IMR-90 (cell line): Measurements from ENCODE around the gene AKAP6. TPM values are rescaled to one million over a fixed set of nuclear protein-coding genes. Genes with fewer than 3 reads are reported as not detected.

Experiments used
- ATAC-seq: fragments of 200-7000 bp; cut with Tn5 transposase; 2 replicates; pipeline ENCODE4 v1.9.1; 2020; ENCODE audit warnings: low read depth, mild to moderate bottlenecking, moderate library complexity
- BruUV-seq: library from RNA; stranded (reverse); fragments of 400-500 nt; replicated peaks from 2 replicates; lab custom pipeline; 2021; lab: Mats Ljungman, UMichigan
- CTCF ChIA-PET: fragments of 300-600 bp; formaldehyde crosslinking; extraction: SDS; loops from one replicate; lab custom pipeline; 2021; ENCODE audit warnings: antibody characterized with exemption; lab: Yijun Ruan, JAX
- POLR2A ChIA-PET: fragments of 300-600 bp; sonication (Branson Sonifier 250); formaldehyde crosslinking; loops from one replicate; lab custom pipeline; 2022; ENCODE audit warnings: antibody characterized with exemption; ENCODE audit not compliant: unreplicated experiment; lab: Charles Lee
- DNase-seq: peaks from one replicate; pipeline ENCODE4 v3.0.0; 2013
- H2AFZ ChIP-seq: replicated peaks from 2 replicates; pipeline ENCODE3; 2013; ENCODE audit warnings: low read length, mild to moderate bottlenecking; ENCODE audit not compliant: poor library complexity
- H2AK5ac ChIP-seq: 2 replicates; pipeline ENCODE4 v1.6.1; 2013; ENCODE audit warnings: low read depth, low read length, inconsistent platforms
- H2AK9ac ChIP-seq: replicated peaks from 2 replicates; pipeline ENCODE3; 2013; ENCODE audit warnings: mild to moderate bottlenecking, low read depth, low read length, moderate library complexity; ENCODE audit not compliant: poor library complexity
- H2BK120ac ChIP-seq: 2 replicates; pipeline ENCODE4 v1.6.1; 2013; ENCODE audit warnings: low read depth, low read length, inconsistent platforms
- H2BK15ac ChIP-seq: 3 replicates; pipeline ENCODE4 v1.6.1; 2013; ENCODE audit warnings: low read depth, low read length, inconsistent platforms
- H2BK20ac ChIP-seq: 2 replicates; pipeline ENCODE4 v1.6.1; 2013; ENCODE audit warnings: low read depth, mild to moderate bottlenecking, inconsistent platforms, low read length, moderate library complexity
- H2BK5ac ChIP-seq: 2 replicates; pipeline ENCODE4 v1.6.1; 2013; ENCODE audit warnings: mild to moderate bottlenecking, low read depth, low read length, inconsistent platforms; ENCODE audit not compliant: poor library complexity, severe bottlenecking
- H3K14ac ChIP-seq: replicated peaks from 2 replicates; pipeline ENCODE4 v1.6.1; 2013; ENCODE audit warnings: low read depth, low read length, inconsistent platforms
- H3K18ac ChIP-seq: 2 replicates; pipeline ENCODE4 v1.6.1; 2013; ENCODE audit warnings: low read depth, low read length, control low read depth
- H3K23ac ChIP-seq: 2 replicates; pipeline ENCODE4 v1.6.1; 2013; ENCODE audit warnings: low read depth, low read length, inconsistent platforms
- H3K27ac ChIP-seq: 2 replicates; pipeline ENCODE4 v1.5.1; 2013; ENCODE audit warnings: mild to moderate bottlenecking, control low read depth, low read length; ENCODE audit not compliant: insufficient read depth
- H3K27me3 ChIP-seq: 2 replicates; pipeline ENCODE4 v1.6.1; 2013; ENCODE audit warnings: low read length; ENCODE audit not compliant: control insufficient read depth, insufficient read depth
- H3K36me3 ChIP-seq: 2 replicates; pipeline ENCODE4 v1.6.1; 2013; ENCODE audit warnings: low read length, mixed read lengths; ENCODE audit not compliant: control insufficient read depth, insufficient read depth
- H3K4ac ChIP-seq: 2 replicates; pipeline ENCODE4 v1.6.1; 2013; ENCODE audit warnings: low read depth, low read length, inconsistent platforms
- H3K4me1 ChIP-seq: 2 replicates; pipeline ENCODE4 v1.6.1; 2013; ENCODE audit warnings: low read length, mixed read lengths; ENCODE audit not compliant: control insufficient read depth, insufficient read depth
- H3K4me2 ChIP-seq: 2 replicates; pipeline ENCODE4 v1.6.1; 2013; ENCODE audit warnings: low read depth, mild to moderate bottlenecking, control low read depth, low read length, moderate library complexity
- H3K4me3 ChIP-seq: 2 replicates; pipeline ENCODE4 v1.5.1; 2013; ENCODE audit warnings: low read depth, mild to moderate bottlenecking, control low read depth, low read length, moderate library complexity; ENCODE audit not compliant: insufficient read depth
- H3K56ac ChIP-seq: 2 replicates; pipeline ENCODE4 v1.6.1; 2013; ENCODE audit warnings: low read length, inconsistent platforms; ENCODE audit not compliant: insufficient read depth; ENCODE audit errors: extremely low read depth
- H3K79me1 ChIP-seq, 2 experiments: 2 replicates each; pipeline ENCODE4 v1.6.1; 2013; ENCODE audit warnings: low read length in 2 of 2, inconsistent platforms in 1 of 2, low read depth in 1 of 2
- H3K9ac ChIP-seq: 2 replicates; pipeline ENCODE4 v1.6.1; 2013; ENCODE audit warnings: low read depth, low read length, control low read depth
- H3K9me1 ChIP-seq: 2 replicates; pipeline ENCODE4 v1.6.1; 2013; ENCODE audit warnings: low read length, inconsistent platforms; ENCODE audit not compliant: insufficient read depth
- H3K9me3 ChIP-seq: 2 replicates; pipeline ENCODE4 v1.6.1; 2013; ENCODE audit warnings: low read length; ENCODE audit not compliant: control insufficient read depth, insufficient read depth
- H4K20me1 ChIP-seq: 2 replicates; pipeline ENCODE4 v1.6.1; 2013; ENCODE audit warnings: low read length, inconsistent platforms; ENCODE audit not compliant: insufficient read depth
- H4K5ac ChIP-seq: 2 replicates; pipeline ENCODE4 v1.6.1; 2013; ENCODE audit warnings: mild to moderate bottlenecking, low read depth, low read length, control low read depth
- H4K8ac ChIP-seq, 2 experiments: 2 replicates each; pipeline ENCODE4 v1.6.1; 2013; ENCODE audit warnings: low read depth in 2 of 2, low read length in 2 of 2, control low read depth in 1 of 2, inconsistent platforms in 1 of 2
- H4K91ac ChIP-seq: 2 replicates; pipeline ENCODE4 v1.6.1; 2013; ENCODE audit warnings: low read depth, low read length, inconsistent platforms; ENCODE audit not compliant: insufficient read depth
- BHLHE40 ChIP-seq: fragments of 150-350 bp; IDR thresholded peaks from 2 replicates; pipeline ENCODE4 v1.6.1; 2016; ENCODE audit warnings: mild to moderate bottlenecking, low read depth, low read length
- CEBPB ChIP-seq: IDR thresholded peaks from 2 replicates; pipeline ENCODE4 v1.6.1; 2012; ENCODE audit warnings: low read depth, low read length, improper control_type of control experiment
- CHD1 ChIP-seq: IDR thresholded peaks from 2 replicates; pipeline ENCODE4 v1.6.1; 2012; ENCODE audit warnings: low read depth, low read length, improper control_type of control experiment
- FOS ChIP-seq: fragments of 150-350 bp; IDR thresholded peaks from 2 replicates; pipeline ENCODE4 v1.6.1; 2016; ENCODE audit warnings: low read depth, low read length
- MAFK ChIP-seq: IDR thresholded peaks from 2 replicates; pipeline ENCODE4 v1.6.1; 2012; ENCODE audit warnings: low read depth, low read length, improper control_type of control experiment
- MAZ ChIP-seq: IDR thresholded peaks from 2 replicates; pipeline ENCODE4 v1.6.1; 2012; ENCODE audit warnings: low read depth, mild to moderate bottlenecking, low read length, improper control_type of control experiment, moderate library complexity, borderline replicate concordance
- MXI1 ChIP-seq: IDR thresholded peaks from 2 replicates; pipeline ENCODE4 v1.6.1; 2012; ENCODE audit warnings: low read depth, mild to moderate bottlenecking, low read length, moderate library complexity, borderline replicate concordance
- NFE2L2 ChIP-seq: fragments of 150-350 bp; IDR thresholded peaks from 2 replicates; pipeline ENCODE4 v1.6.1; 2016; ENCODE audit warnings: low read depth, mild to moderate bottlenecking, low read length
- RAD21 ChIP-seq: IDR thresholded peaks from 2 replicates; pipeline ENCODE4 v1.6.1; 2012; ENCODE audit warnings: low read length, improper control_type of control experiment
- RCOR1 ChIP-seq: IDR thresholded peaks from 2 replicates; pipeline ENCODE4 v1.6.1; 2012; ENCODE audit warnings: mild to moderate bottlenecking, low read length, improper control_type of control experiment; ENCODE audit not compliant: insufficient replicate concordance
- RFX5 ChIP-seq: IDR thresholded peaks from 2 replicates; pipeline ENCODE4 v1.8.0; 2012; ENCODE audit warnings: low read depth, mild to moderate bottlenecking, low read length, moderate library complexity
- SMC3 ChIP-seq: fragments of 150-350 bp; IDR thresholded peaks from 2 replicates; pipeline ENCODE4 v1.6.1; 2016; ENCODE audit warnings: low read depth, mild to moderate bottlenecking, antibody characterized with exemption, low read length, moderate library complexity
- WGBS, 2 experiments: methylation state at CpG; one replicate each; pipeline versions ENCODE4 v1.1.5 to v1.1.7; 2013; ENCODE audit warnings: missing lambda C conversion rate in 2 of 2; ENCODE audit not compliant: insufficient read length in 1 of 2; ENCODE audit errors: extremely low coverage in 2 of 2; 5-methylcytosine and 5-hydroxymethylcytosine counted together
- dilution Hi-C: fragments of 300-500 bp; cut with HindIII; formaldehyde crosslinking; loops from one replicate; pipeline ENCODE4 v1.14.3; 2018; ENCODE audit warnings: low sequenced_read_pairs; ENCODE audit not compliant: unreplicated experiment
- in situ Hi-C: fragments of 300-500 bp; cut with MboI; formaldehyde crosslinking; loops from 3 replicates; pipeline ENCODE4 v1.14.3; 2019; ENCODE audit warnings: low sequenced_read_pairs, inconsistent platforms, mixed read lengths
- intact Hi-C: fragments of 100-400 bp; cut with micrococcal nuclease; formaldehyde crosslinking; loops from 2 replicates; pipeline ENCODE4 v1.10.0; 2022
- polyA plus RNA-seq, 3 experiments: library from polyadenylated mRNA; depleted of rRNA; stranded (reverse); fragments of >200 nt; gene quantifications; 2 replicates each; pipeline ENCODE4 v1.2.3, GENCODE V29; 2012; ENCODE audit warnings: low replicate concordance in 1 of 3
- total RNA-seq: library from RNA; depleted of rRNA; stranded (reverse); fragments of >200 nt; gene quantifications from 2 replicates; pipeline ENCODE4 v1.2.3, GENCODE V29; 2012
- TF ChIP-seq, protein P1 (sequence below): fragments of 150-350 bp; IDR thresholded peaks from 2 replicates; pipeline ENCODE4 v1.6.1; 2017; ENCODE audit warnings: mild to moderate bottlenecking, antibody characterized with exemption, low read length, low read depth
- TF ChIP-seq, protein P2 (sequence below): conservative IDR thresholded peaks from 2 replicates; pipeline ENCODE4 v1.5.1; 2012; ENCODE audit warnings: mild to moderate bottlenecking, low read depth, low read length, improper control_type of control experiment
- TF ChIP-seq, protein P3 (sequence below): fragments of 150-350 bp; IDR thresholded peaks from 2 replicates; pipeline ENCODE4 v1.6.1; 2016; ENCODE audit warnings: low read depth, mild to moderate bottlenecking, low read length, moderate library complexity, borderline replicate concordance

Gene AKAP6
- total and polyA plus RNA-seq, 2 of the 4 experiments (the other 2 are of a cell fraction) = 0.22 to 1.6 TPM

DNA sequence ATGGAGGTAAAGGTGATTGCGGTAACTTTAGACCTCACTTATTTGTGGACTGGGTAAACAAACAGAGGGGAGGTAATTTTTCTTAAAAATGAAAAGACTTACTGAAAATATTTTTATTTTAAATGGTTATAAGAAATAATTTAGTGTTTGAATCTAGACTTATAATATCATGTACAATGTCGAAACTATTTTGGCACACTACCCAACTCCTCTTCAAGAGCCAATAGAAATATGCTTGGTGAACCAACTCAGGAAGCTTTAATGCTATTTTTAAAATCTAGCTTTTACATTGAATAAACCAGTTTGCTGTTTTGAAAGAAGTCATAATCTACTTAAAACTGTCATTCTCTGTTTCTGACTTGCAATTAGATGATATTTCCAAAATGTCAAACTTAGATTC, 433.8 kb downstream of the AKAP6 start:
- Histone ChIP-seq H3K4me3 (no peak overlapping the region), H4K5ac (no peak overlapping the region), H3K27me3 (no peaks in the 10 kb centered on the region), H3K9ac (no peak overlapping the region), H3K18ac (no peak overlapping the region), H3K14ac (no peak overlapping the region), H2AK5ac (no peak overlapping the region), H3K9me1 (no peaks in the 10 kb centered on the region), H2BK15ac (no peak overlapping the region), H2BK5ac (no peak overlapping the region), H2AFZ (no peak overlapping the region), H2AK9ac (no peak overlapping the region), H2BK120ac (no peak overlapping the region), H3K79me1 (no peaks in the 10 kb centered on the region), H4K20me1 (no peaks in the 10 kb centered on the region), H3K4ac (no peak overlapping the region), H3K9me3 (no peaks in the 10 kb centered on the region), H3K56ac (no peak overlapping the region), H3K27ac (no peak overlapping the region), H4K91ac (no peak overlapping the region), H2BK20ac (no peak overlapping the region), H3K4me2 (no peak overlapping the region), H3K36me3 (no peaks in the 10 kb centered on the region), H3K4me1 (no peaks in the 10 kb centered on the region), H4K8ac (no peak overlapping the region), H3K23ac (no peak overlapping the region)
- in situ Hi-C loops (no loop called here), dilution Hi-C loops (no loop called here), intact Hi-C loops (no loop called here)
- DNase-seq = peak; percentile 1
- TF ChIP-seq BHLHE40 = no peak
- no peak for TF ChIP-seq RFX5
- no peak for TF ChIP-seq SMC3
- TF ChIP-seq MXI1 = no peak
- TF ChIP-seq MAFK = no peak
- no peak for TF ChIP-seq CHD1
- TF ChIP-seq, protein P1, sequence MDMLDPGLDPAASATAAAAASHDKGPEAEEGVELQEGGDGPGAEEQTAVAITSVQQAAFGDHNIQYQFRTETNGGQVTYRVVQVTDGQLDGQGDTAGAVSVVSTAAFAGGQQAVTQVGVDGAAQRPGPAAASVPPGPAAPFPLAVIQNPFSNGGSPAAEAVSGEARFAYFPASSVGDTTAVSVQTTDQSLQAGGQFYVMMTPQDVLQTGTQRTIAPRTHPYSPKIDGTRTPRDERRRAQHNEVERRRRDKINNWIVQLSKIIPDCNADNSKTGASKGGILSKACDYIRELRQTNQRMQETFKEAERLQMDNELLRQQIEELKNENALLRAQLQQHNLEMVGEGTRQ = no peak
- TF ChIP-seq CEBPB = no peak
- no peak for TF ChIP-seq RCOR1
- no peak for TF ChIP-seq RAD21
- TF ChIP-seq FOS = no peak
- TF ChIP-seq, protein P2, sequence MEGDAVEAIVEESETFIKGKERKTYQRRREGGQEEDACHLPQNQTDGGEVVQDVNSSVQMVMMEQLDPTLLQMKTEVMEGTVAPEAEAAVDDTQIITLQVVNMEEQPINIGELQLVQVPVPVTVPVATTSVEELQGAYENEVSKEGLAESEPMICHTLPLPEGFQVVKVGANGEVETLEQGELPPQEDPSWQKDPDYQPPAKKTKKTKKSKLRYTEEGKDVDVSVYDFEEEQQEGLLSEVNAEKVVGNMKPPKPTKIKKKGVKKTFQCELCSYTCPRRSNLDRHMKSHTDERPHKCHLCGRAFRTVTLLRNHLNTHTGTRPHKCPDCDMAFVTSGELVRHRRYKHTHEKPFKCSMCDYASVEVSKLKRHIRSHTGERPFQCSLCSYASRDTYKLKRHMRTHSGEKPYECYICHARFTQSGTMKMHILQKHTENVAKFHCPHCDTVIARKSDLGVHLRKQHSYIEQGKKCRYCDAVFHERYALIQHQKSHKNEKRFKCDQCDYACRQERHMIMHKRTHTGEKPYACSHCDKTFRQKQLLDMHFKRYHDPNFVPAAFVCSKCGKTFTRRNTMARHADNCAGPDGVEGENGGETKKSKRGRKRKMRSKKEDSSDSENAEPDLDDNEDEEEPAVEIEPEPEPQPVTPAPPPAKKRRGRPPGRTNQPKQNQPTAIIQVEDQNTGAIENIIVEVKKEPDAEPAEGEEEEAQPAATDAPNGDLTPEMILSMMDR = no peak
- no peak for TF ChIP-seq NFE2L2
- TF ChIP-seq, protein P3, sequence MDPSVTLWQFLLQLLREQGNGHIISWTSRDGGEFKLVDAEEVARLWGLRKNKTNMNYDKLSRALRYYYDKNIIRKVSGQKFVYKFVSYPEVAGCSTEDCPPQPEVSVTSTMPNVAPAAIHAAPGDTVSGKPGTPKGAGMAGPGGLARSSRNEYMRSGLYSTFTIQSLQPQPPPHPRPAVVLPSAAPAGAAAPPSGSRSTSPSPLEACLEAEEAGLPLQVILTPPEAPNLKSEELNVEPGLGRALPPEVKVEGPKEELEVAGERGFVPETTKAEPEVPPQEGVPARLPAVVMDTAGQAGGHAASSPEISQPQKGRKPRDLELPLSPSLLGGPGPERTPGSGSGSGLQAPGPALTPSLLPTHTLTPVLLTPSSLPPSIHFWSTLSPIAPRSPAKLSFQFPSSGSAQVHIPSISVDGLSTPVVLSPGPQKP = no peak
- TF ChIP-seq MAZ = no peak
- no TSS peak for BruUV-seq
- no CpG with 5 or more reads among the region's 2 CpGs for WGBS, 2 experiments
- POLR2A ChIA-PET = no interaction called here
- no peak for ATAC-seq
- CTCF ChIA-PET = no interaction called here
